SK-N-SH treated with all-trans-retinoic acid at 6 μM for 48 hours (cell line): Measurements from ENCODE around the gene FOXE3.

ENCODE experiments used
- ATAC-seq: fragments of 200-7000 bp; cut with Tn5 transposase; 3 replicates; pipeline ENCODE4 v1.9.1; 2020; ENCODE audit warnings: mild to moderate bottlenecking, moderate library complexity
- ARNTL ChIP-seq: fragments of 450-650 bp; formaldehyde crosslinking; IDR thresholded peaks from 2 replicates; pipeline ENCODE4 v1.5.0; 2020; ENCODE audit warnings: low read depth, mild to moderate bottlenecking, moderate library complexity, borderline replicate concordance
- BACH2 ChIP-seq: fragments of 250-450 bp; sonication (Bioruptor Pico); IDR thresholded peaks from 2 replicates; pipeline ENCODE4 v1.9.0; 2021; ENCODE audit warnings: mild to moderate bottlenecking, borderline replicate concordance
- ESRRG ChIP-seq: fragments of 250-450 bp; sonication (Bioruptor Pico); IDR thresholded peaks from 2 replicates; pipeline ENCODE4 v1.6.1; 2021; ENCODE audit warnings: mild to moderate bottlenecking
- GLIS3 ChIP-seq: fragments of 250-450 bp; sonication (Bioruptor Pico); IDR thresholded peaks from 2 replicates; pipeline ENCODE4 v1.5.0; 2020; ENCODE audit warnings: mild to moderate bottlenecking, moderate library complexity
- ISL1 ChIP-seq: fragments of 250-450 bp; sonication (Bioruptor Pico); IDR thresholded peaks from 2 replicates; pipeline ENCODE4 v2.1.2; 2022; ENCODE audit warnings: mild to moderate bottlenecking, moderate library complexity
- OSR1 ChIP-seq: fragments of 250-450 bp; sonication (Bioruptor Pico); IDR thresholded peaks from 2 replicates; pipeline ENCODE4 v1.8.0; 2022; ENCODE audit warnings: moderate library complexity, mild to moderate bottlenecking, inconsistent platforms
- POU6F1 ChIP-seq: fragments of 250-450 bp; sonication (Bioruptor Pico); IDR thresholded peaks from 2 replicates; pipeline ENCODE4 v1.8.0; 2021; ENCODE audit warnings: low read depth, mild to moderate bottlenecking, moderate library complexity, borderline replicate concordance
- PPARA ChIP-seq: fragments of 250-450 bp; sonication (Bioruptor Pico); IDR thresholded peaks from 2 replicates; pipeline ENCODE4 v1.5.0; 2020; ENCODE audit warnings: mild to moderate bottlenecking, borderline replicate concordance
- RARB ChIP-seq: fragments of 250-450 bp; sonication (Bioruptor Pico); IDR thresholded peaks from 2 replicates; pipeline ENCODE4 v1.8.0; 2021; ENCODE audit warnings: mild to moderate bottlenecking, moderate library complexity
- SNAI2 ChIP-seq: fragments of 250-450 bp; sonication (Bioruptor Pico); IDR thresholded peaks from 2 replicates; pipeline ENCODE4 v1.5.0; 2020; ENCODE audit warnings: mild to moderate bottlenecking, moderate library complexity
- TCF4 ChIP-seq: fragments of 250-450 bp; sonication (Bioruptor Pico); IDR thresholded peaks from 2 replicates; pipeline ENCODE4 v1.8.0; 2021; ENCODE audit warnings: mild to moderate bottlenecking, moderate library complexity, borderline replicate concordance
- TOX ChIP-seq: fragments of 250-450 bp; sonication (Bioruptor Pico); IDR thresholded peaks from 2 replicates; pipeline ENCODE4 v1.8.0; 2021; ENCODE audit warnings: mild to moderate bottlenecking, moderate library complexity, borderline replicate concordance
- ZC3H10 ChIP-seq: fragments of 250-450 bp; sonication (Bioruptor Pico); IDR thresholded peaks from 2 replicates; pipeline ENCODE4 v1.5.1; 2021; ENCODE audit warnings: mild to moderate bottlenecking, moderate library complexity
- ZFP3 ChIP-seq: fragments of 250-450 bp; sonication (Bioruptor Pico); IDR thresholded peaks from 2 replicates; pipeline ENCODE4 v1.5.0; 2020; ENCODE audit warnings: mild to moderate bottlenecking, moderate library complexity
- ZFP30 ChIP-seq: fragments of 450-650 bp; formaldehyde crosslinking; IDR thresholded peaks from 2 replicates; pipeline ENCODE4 v1.5.0; 2022; ENCODE audit warnings: mild to moderate bottlenecking, moderate library complexity
- ZNF565 ChIP-seq: fragments of 450-650 bp; formaldehyde crosslinking; conservative IDR thresholded peaks from 2 replicates; pipeline ENCODE4 v1.5.0; 2020; ENCODE audit warnings: low read depth, mild to moderate bottlenecking, moderate library complexity
- ZNF70 ChIP-seq: fragments of 450-650 bp; formaldehyde crosslinking; IDR thresholded peaks from 2 replicates; pipeline ENCODE4 v1.5.0; 2020; ENCODE audit warnings: mild to moderate bottlenecking, moderate library complexity
- ZNF8 ChIP-seq: fragments of 450-650 bp; formaldehyde crosslinking; IDR thresholded peaks from 2 replicates; pipeline ENCODE4 v1.5.0; 2020; ENCODE audit warnings: mild to moderate bottlenecking, moderate library complexity
- TF ChIP-seq, protein P1 (sequence below): fragments of 250-450 bp; sonication (Bioruptor Pico); IDR thresholded peaks from 2 replicates; pipeline ENCODE4 v1.5.0; 2020; ENCODE audit warnings: mild to moderate bottlenecking, moderate library complexity
- TF ChIP-seq, protein P2 (sequence below): fragments of 250-450 bp; sonication (Bioruptor Pico); IDR thresholded peaks from 2 replicates; pipeline ENCODE4 v1.5.1; 2021; ENCODE audit warnings: mild to moderate bottlenecking, moderate library complexity
- TF ChIP-seq, protein P3 (sequence below): fragments of 250-450 bp; sonication (Bioruptor Pico); IDR thresholded peaks from 2 replicates; pipeline ENCODE4 v1.5.1; 2020; ENCODE audit warnings: low read depth, mild to moderate bottlenecking, moderate library complexity

FOXE3 gene

DNA sequence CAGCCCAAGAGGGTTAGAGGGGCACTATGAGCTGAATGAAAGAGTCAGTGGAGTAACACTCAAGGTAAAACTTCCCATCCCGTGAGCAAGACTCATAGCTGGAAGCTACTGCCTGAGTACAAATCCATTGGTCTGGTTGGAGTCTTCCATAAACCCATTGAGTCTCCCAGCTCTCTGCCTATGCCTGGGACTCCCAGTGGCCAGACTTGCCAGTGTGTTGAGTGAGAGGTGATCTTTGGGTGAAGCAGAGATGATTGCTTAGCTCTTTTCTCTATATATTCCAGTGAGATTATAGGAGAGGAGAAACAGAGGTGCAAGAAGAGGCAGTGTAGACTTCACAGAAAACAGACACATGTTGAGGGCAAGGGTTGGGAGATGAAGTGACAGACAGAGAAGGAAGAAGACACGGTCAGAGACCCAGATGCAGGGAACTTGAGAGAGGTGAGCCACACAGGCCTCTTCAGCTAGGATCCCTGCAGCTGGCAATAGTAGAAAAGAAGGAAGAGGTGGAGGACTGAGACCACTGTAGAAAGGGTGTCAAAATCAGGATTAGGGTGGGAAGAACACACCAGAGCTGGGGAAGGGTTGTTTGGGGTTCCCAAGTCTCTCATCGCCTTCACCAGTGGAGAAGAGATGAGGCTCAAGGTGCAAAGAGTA lies 25.5 kb downstream of the FOXE3 start:
- ATAC-seq: no peak
- TF ChIP-seq ZNF70 (CRISPR knock-in tag) (no peak), RARB (CRISPR knock-in tag) (no peak), ISL1 (CRISPR knock-in tag) (no peak), TCF4 (CRISPR knock-in tag) (no peak), OSR1 (CRISPR knock-in tag) (no peak), ZFP3 (no peak), PPARA (CRISPR knock-in tag) (no peak), ZFP30 (CRISPR knock-in tag) (no peak), SNAI2 (CRISPR knock-in tag) (no peak), BACH2 (no peak), TOX (CRISPR knock-in tag) (no peak), ARNTL (CRISPR knock-in tag) (no peak), ZC3H10 (no peak)
- TF ChIP-seq, protein P1, sequence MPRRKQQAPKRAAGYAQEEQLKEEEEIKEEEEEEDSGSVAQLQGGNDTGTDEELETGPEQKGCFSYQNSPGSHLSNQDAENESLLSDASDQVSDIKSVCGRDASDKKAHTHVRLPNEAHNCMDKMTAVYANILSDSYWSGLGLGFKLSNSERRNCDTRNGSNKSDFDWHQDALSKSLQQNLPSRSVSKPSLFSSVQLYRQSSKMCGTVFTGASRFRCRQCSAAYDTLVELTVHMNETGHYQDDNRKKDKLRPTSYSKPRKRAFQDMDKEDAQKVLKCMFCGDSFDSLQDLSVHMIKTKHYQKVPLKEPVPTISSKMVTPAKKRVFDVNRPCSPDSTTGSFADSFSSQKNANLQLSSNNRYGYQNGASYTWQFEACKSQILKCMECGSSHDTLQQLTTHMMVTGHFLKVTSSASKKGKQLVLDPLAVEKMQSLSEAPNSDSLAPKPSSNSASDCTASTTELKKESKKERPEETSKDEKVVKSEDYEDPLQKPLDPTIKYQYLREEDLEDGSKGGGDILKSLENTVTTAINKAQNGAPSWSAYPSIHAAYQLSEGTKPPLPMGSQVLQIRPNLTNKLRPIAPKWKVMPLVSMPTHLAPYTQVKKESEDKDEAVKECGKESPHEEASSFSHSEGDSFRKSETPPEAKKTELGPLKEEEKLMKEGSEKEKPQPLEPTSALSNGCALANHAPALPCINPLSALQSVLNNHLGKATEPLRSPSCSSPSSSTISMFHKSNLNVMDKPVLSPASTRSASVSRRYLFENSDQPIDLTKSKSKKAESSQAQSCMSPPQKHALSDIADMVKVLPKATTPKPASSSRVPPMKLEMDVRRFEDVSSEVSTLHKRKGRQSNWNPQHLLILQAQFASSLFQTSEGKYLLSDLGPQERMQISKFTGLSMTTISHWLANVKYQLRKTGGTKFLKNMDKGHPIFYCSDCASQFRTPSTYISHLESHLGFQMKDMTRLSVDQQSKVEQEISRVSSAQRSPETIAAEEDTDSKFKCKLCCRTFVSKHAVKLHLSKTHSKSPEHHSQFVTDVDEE (CRISPR knock-in tag): no peak
- TF ChIP-seq, protein P2, sequence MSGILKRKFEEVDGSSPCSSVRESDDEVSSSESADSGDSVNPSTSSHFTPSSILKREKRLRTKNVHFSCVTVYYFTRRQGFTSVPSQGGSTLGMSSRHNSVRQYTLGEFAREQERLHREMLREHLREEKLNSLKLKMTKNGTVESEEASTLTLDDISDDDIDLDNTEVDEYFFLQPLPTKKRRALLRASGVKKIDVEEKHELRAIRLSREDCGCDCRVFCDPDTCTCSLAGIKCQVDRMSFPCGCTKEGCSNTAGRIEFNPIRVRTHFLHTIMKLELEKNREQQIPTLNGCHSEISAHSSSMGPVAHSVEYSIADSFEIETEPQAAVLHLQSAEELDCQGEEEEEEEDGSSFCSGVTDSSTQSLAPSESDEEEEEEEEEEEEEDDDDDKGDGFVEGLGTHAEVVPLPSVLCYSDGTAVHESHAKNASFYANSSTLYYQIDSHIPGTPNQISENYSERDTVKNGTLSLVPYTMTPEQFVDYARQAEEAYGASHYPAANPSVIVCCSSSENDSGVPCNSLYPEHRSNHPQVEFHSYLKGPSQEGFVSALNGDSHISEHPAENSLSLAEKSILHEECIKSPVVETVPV (CRISPR knock-in tag): no peak
- TF ChIP-seq, protein P3, sequence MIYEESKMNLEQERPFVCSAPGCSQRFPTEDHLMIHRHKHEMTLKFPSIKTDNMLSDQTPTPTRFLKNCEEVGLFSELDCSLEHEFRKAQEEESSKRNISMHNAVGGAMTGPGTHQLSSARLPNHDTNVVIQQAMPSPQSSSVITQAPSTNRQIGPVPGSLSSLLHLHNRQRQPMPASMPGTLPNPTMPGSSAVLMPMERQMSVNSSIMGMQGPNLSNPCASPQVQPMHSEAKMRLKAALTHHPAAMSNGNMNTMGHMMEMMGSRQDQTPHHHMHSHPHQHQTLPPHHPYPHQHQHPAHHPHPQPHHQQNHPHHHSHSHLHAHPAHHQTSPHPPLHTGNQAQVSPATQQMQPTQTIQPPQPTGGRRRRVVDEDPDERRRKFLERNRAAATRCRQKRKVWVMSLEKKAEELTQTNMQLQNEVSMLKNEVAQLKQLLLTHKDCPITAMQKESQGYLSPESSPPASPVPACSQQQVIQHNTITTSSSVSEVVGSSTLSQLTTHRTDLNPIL (CRISPR knock-in tag): no peak

- no peak for ATAC-seq
- TF ChIP-seq, protein P2 (CRISPR knock-in tag): no peak
- no peak for TF ChIP-seq RARB (CRISPR knock-in tag)
- TF ChIP-seq, all 23 proteins: peak for 0
These were observed 26.1 kb downstream of the FOXE3 start for GRCh38 chr1:47442202-47442601.

GRCh38 chr1:47442842-47443529 lies 26.9 kb downstream of the FOXE3 start:
- TF ChIP-seq ZC3H10: no peak
- TF ChIP-seq ZNF8 (CRISPR knock-in tag): no peak
- no peak for TF ChIP-seq ISL1 (CRISPR knock-in tag)
- TF ChIP-seq TCF4 (CRISPR knock-in tag): no peak
- TF ChIP-seq SNAI2 (CRISPR knock-in tag): no peak
- no peak for TF ChIP-seq ZNF70 (CRISPR knock-in tag)
- TF ChIP-seq GLIS3 (CRISPR knock-in tag): no peak
- no peak for TF ChIP-seq ZNF565 (CRISPR knock-in tag)
- no peak for TF ChIP-seq ESRRG (CRISPR knock-in tag)
- no peak for TF ChIP-seq POU6F1 (CRISPR knock-in tag)
- TF ChIP-seq ZFP3: no peak
- no peak for TF ChIP-seq TOX (CRISPR knock-in tag)
- no peak for ATAC-seq
